Progenitor cell of endocrine pancreas (in vitro differentiated cells): ENCODE results near the gene BCAT1. TPM values are rescaled to one million over a fixed set of nuclear protein-coding genes. Genes with fewer than 3 reads are reported as not detected.

Source experiments
- DNase-seq: peaks from one replicate; pipeline ENCODE4 v3.0.0; 2021; ENCODE audit warnings: low spot score; ENCODE audit not compliant: unreplicated experiment
- H3K27ac Mint-ChIP-seq: 2 replicates; pipeline ENCODE4 v1.8.0; 2021; ENCODE audit warnings: mild to moderate bottlenecking, moderate library complexity, mixed read lengths
- H3K27me3 Mint-ChIP-seq: 2 replicates; pipeline ENCODE4 v1.8.0; 2021; ENCODE audit warnings: mixed read lengths
- H3K36me3 Mint-ChIP-seq: 2 replicates; pipeline ENCODE4 v1.8.0; 2022; ENCODE audit warnings: mixed read lengths; ENCODE audit not compliant: insufficient read depth
- H3K4me1 Mint-ChIP-seq: 2 replicates; pipeline ENCODE4 v1.8.0; 2021; ENCODE audit warnings: low read depth, mixed read lengths
- H3K4me3 Mint-ChIP-seq: 2 replicates; pipeline ENCODE4 v1.8.0; 2021; ENCODE audit warnings: low read depth, mild to moderate bottlenecking, moderate library complexity, mixed read lengths
- H3K9me3 Mint-ChIP-seq: 2 replicates; pipeline ENCODE4 v1.8.0; 2021; ENCODE audit warnings: low read depth, mixed read lengths
- total RNA-seq: library from RNA; stranded (reverse); gene quantifications from 2 replicates; pipeline ENCODE4 v1.2.1, GENCODE V29; 2021
- TF ChIP-seq, protein P1 (sequence below): fragments of 200-600 bp; sonication (generic); IDR thresholded peaks from one replicate; pipeline ENCODE4 v1.5.0; 2021; ENCODE audit warnings: antibody characterized with exemption, mild to moderate bottlenecking; ENCODE audit not compliant: unreplicated experiment

The BCAT1 gene
- total RNA-seq, 1 donor from 2014 or later: 52.9 TPM

DNA sequence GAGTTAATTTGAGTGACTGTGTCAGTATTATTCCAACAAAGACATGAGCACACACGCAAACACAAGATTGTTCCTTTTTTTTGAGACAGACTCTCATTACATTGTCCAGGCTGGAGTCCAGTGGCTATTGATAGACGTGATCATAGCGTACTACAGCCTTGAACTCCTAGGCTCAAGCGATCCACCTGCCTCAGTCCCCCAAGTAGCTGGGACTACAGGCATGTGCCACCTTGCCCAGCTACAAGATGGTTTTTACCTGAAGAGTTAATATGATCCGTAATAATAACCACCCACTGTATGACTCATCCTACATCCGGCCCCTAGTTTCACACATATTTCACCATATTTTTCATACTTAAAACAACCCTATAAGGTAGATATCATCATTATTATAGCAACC, 26.8 kb downstream of the BCAT1 start:
- TF ChIP-seq, protein P1, sequence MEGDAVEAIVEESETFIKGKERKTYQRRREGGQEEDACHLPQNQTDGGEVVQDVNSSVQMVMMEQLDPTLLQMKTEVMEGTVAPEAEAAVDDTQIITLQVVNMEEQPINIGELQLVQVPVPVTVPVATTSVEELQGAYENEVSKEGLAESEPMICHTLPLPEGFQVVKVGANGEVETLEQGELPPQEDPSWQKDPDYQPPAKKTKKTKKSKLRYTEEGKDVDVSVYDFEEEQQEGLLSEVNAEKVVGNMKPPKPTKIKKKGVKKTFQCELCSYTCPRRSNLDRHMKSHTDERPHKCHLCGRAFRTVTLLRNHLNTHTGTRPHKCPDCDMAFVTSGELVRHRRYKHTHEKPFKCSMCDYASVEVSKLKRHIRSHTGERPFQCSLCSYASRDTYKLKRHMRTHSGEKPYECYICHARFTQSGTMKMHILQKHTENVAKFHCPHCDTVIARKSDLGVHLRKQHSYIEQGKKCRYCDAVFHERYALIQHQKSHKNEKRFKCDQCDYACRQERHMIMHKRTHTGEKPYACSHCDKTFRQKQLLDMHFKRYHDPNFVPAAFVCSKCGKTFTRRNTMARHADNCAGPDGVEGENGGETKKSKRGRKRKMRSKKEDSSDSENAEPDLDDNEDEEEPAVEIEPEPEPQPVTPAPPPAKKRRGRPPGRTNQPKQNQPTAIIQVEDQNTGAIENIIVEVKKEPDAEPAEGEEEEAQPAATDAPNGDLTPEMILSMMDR: no peak
- peaks cover 2% of the 10 kb centered on the region for H3K4me1 Mint-ChIP-seq
- DNase-seq: no peak
- no peak overlapping the region for H3K4me3 Mint-ChIP-seq
- H3K9me3 Mint-ChIP-seq: peaks cover 5% of the 10 kb centered on the region
- no peak overlapping the region for H3K27ac Mint-ChIP-seq
- peaks cover 9% of the 10 kb centered on the region for H3K36me3 Mint-ChIP-seq
- no peaks in the 10 kb centered on the region for H3K27me3 Mint-ChIP-seq

DNA sequence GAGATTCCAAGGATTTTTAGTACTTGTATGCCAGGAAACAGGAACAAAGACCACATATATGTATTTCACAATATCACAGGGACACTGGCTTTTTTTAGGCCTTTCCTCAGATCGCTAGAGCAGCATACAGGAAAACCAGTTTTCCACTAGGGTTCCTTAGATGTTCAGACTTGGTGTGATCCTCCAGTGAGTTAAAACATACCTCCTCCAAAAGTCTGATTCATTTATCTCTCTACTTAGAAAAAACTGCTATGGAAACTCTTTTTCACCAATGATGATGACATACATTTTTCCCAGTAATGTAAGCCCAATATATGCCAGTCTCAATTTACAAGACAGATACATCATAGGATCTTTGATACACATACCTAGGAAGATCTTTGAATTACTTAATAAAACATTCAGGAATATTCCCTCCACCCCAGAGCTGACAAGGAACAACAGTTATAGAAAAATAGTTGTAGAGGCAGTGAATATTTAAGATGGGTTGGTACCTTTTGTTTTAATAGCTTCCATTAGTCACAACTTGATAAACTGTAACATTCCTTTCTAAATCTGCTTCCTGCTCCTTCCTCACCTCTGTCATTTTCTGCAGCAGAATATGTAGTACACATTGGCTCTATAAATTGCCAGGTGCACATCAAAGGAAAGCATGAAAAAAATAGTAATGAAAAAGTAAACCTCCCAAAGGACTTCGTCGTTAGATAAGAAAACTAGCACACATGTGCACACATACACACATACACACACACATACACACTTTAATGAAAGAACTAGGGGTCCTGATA, 27.5 kb downstream of the BCAT1 start:
- no peaks in the 10 kb centered on the region for H3K27me3 Mint-ChIP-seq
- H3K9me3 Mint-ChIP-seq: peaks cover 5% of the 10 kb centered on the region
- H3K36me3 Mint-ChIP-seq: peaks cover 5% of the 10 kb centered on the region
- TF ChIP-seq, protein P1: no peak
- no peak overlapping the region for H3K27ac Mint-ChIP-seq
- peaks cover 2% of the 10 kb centered on the region for H3K4me1 Mint-ChIP-seq
- H3K4me3 Mint-ChIP-seq: no peak overlapping the region
- DNase-seq: no peak

DNA sequence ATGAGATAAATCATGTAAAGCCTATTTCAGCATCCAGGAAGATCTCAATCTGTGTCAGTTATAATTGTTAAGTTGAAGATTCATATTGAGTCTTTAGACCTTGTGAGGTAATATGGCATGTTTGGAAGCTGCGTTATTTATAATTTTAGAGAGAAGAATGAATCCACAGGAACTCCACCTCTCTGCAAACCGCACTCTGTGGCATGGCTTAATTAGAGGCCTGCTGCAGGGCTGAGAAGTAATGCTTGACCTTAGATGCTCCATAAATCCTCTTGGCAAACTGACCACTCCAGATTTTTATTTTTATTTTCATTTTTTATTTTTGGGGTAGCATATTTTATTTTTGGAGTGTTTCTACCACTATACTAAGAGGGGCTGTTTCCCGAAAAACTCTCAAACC, 28.8 kb downstream of the BCAT1 start:
- Mint-ChIP-seq H3K4me1 (peaks cover 2% of the 10 kb centered on the region), H3K36me3 (peaks cover 4% of the 10 kb centered on the region), H3K4me3 (no peak overlapping the region), H3K27ac (no peak overlapping the region), H3K9me3 (peaks cover 4% of the 10 kb centered on the region), H3K27me3 (no peaks in the 10 kb centered on the region)
- TF ChIP-seq, protein P1: no peak
- DNase-seq: no peak

DNA sequence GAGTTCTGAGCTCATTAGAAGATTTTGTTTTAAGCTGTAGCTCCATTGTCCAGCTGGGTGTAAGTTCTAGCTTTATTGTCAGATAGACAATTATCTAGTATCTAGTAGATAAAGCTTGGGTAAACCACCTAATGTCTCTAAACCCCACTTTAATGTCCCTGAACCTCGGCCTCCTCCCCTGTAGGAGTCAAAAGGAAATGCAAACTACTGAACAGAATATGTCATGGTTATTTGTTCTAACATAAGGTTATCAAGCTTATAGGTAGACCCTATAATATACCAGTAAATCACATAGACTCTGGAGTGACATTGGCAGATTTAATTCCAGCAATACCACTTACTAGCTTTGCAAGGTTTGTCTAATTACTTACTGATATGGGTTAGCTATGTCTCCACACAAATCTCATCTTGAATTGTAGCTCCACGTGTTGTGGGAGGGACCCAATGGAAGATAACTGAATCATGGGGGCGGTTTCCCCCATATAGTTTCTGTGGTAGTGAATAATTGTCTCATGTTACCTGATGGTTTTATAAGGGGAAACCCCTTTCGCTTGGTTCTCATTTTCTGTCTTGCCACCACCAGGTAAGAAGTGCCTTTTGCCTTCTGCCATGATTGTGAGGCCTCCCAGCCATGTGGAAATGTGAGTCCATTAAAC, 29.4 kb downstream of the BCAT1 start:
- no peak overlapping the region for H3K27ac Mint-ChIP-seq
- DNase-seq: no peak
- peaks cover 2% of the 10 kb centered on the region for H3K4me1 Mint-ChIP-seq
- no peaks in the 10 kb centered on the region for H3K36me3 Mint-ChIP-seq
- no peak overlapping the region for H3K4me3 Mint-ChIP-seq
- H3K9me3 Mint-ChIP-seq: no peaks in the 10 kb centered on the region
- no peaks in the 10 kb centered on the region for H3K27me3 Mint-ChIP-seq
- TF ChIP-seq, protein P1: no peak

DNA sequence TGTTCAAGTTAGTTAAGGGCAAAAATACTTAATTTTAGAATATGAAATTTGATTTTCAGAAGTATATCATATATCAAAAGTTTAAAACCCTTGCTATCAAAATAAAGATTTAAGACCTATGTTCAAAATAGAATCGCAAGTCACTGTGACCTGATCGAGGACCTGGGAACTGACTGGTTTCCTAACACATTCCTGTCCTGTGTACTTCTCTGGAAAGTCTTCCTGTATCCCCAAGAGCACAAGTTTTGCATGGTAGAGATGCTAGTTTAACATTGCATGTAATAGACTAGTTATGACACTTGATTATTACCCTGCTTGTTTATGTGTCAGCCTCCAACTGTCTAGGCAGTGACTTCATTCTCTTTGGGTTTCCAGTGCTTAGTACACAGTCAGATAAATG, 30.3 kb downstream of the BCAT1 start:
- H3K27ac Mint-ChIP-seq: no peak overlapping the region
- H3K9me3 Mint-ChIP-seq: no peaks in the 10 kb centered on the region
- H3K36me3 Mint-ChIP-seq: no peaks in the 10 kb centered on the region
- H3K27me3 Mint-ChIP-seq: no peaks in the 10 kb centered on the region
- DNase-seq: no peak
- H3K4me3 Mint-ChIP-seq: no peak overlapping the region
- peaks cover 2% of the 10 kb centered on the region for H3K4me1 Mint-ChIP-seq
- TF ChIP-seq, protein P1: no peak
